A549 (cell line): ENCODE measurements around the gene ZMYND8. TPM values are rescaled to one million over a fixed set of nuclear protein-coding genes. Genes with fewer than 3 reads are reported as not detected.

Source experiments
- ATAC-seq, 2 experiments: fragments of 200-7000 bp in 1 of 2; fragments of >200 bp in 1 of 2; cut with Nextera tagmentation in 1 of 2; cut with Tn5 transposase in 1 of 2; 3 replicates each; pipeline versions ENCODE4 v1.8.0 to v1.9.1; 2018 to 2020; ENCODE audit warnings: mild to moderate bottlenecking in 1 of 2, moderate library complexity in 1 of 2
- CTCF ChIA-PET: fragments of 300-600 bp; sonication (Branson Sonifier 250); formaldehyde crosslinking; extraction: SDS; loops from one replicate; lab custom pipeline; 2021; ENCODE audit warnings: antibody characterized with exemption, inconsistent platforms; lab: Yijun Ruan, JAX
- POLR2A ChIA-PET: fragments of 350-600 bp; formaldehyde crosslinking; extraction: SDS; loops from one replicate; lab custom pipeline; 2021; ENCODE audit warnings: antibody characterized with exemption, inconsistent platforms; lab: Yijun Ruan, JAX
- DNase-seq, 2 experiments: peaks; one replicate each; pipeline versions ENCODE4 v3.0.0 to v3.0.0-alpha.2; 2011 to 2016; ENCODE audit warnings: low read depth in 1 of 2, low spot score in 1 of 2
- FAIRE-seq: peaks from 2 replicates; lab custom pipeline; 2011; peaks lifted over from hg19 to GRCh38; lab: Jason Lieb, UNC
- H3K27ac ChIP-seq, 2 experiments: fragments of >200 bp; sonication (Bioruptor Twin); formaldehyde crosslinking; 3 replicates each; pipeline ENCODE4 v1.5.1; 2016 to 2017
- H3K4me1 ChIP-seq: fragments of >200 bp; sonication (Bioruptor Twin); formaldehyde crosslinking; 3 replicates; pipeline ENCODE4 v1.6.1; 2016
- H3K4me2 ChIP-seq: fragments of >200 bp; sonication (Bioruptor Twin); formaldehyde crosslinking; 3 replicates; pipeline ENCODE4 v1.6.1; 2016
- H3K4me3 ChIP-seq: fragments of >200 bp; sonication (Bioruptor Twin); formaldehyde crosslinking; 3 replicates; pipeline ENCODE4 v1.5.1; 2016
- H3K9me3 ChIP-seq: fragments of >200 bp; sonication (Bioruptor Twin); formaldehyde crosslinking; 3 replicates; pipeline ENCODE4 v1.6.1; 2016
- FOSL2 ChIP-seq, 2 experiments: fragments of 450-650 bp in 1 of 2; fragments of >200 bp in 1 of 2; sonication (Bioruptor Twin) in 1 of 2; formaldehyde crosslinking; IDR thresholded peaks; 2 replicates each; pipeline versions ENCODE4 v1.5.0 to v1.6.1; 2016 to 2020; ENCODE audit warnings: mild to moderate bottlenecking in 1 of 2, moderate library complexity in 1 of 2
- JUN ChIP-seq, 2 experiments: fragments of >200 bp; sonication (Bioruptor Twin); formaldehyde crosslinking; IDR thresholded peaks; 2 replicates in 1 of 2; 3 replicates in 1 of 2; pipeline ENCODE4 v1.6.1; 2016 to 2017
- MYC ChIP-seq: IDR thresholded peaks from 2 replicates; pipeline ENCODE4 v1.6.1; 2012; ENCODE audit warnings: mild to moderate bottlenecking, inconsistent platforms, low read length, improper control_type of control experiment, borderline replicate concordance
- RARB ChIP-seq: fragments of 250-450 bp; sonication (Bioruptor Pico); IDR thresholded peaks from 2 replicates; pipeline ENCODE4 v1.8.0; 2021; ENCODE audit warnings: mild to moderate bottlenecking, moderate library complexity
- SMC3 ChIP-seq: fragments of >200 bp; sonication (Bioruptor Twin); formaldehyde crosslinking; IDR thresholded peaks from 3 replicates; pipeline ENCODE4 v1.6.1; 2018; ENCODE audit warnings: inconsistent platforms
- ZC3H11A ChIP-seq: fragments of 450-650 bp; IDR thresholded peaks from 2 replicates; pipeline ENCODE4 v1.6.1; 2014; ENCODE audit warnings: antibody characterized with exemption, mild to moderate bottlenecking
- ZFP36 ChIP-seq: fragments of 450-650 bp; IDR thresholded peaks from 2 replicates; pipeline ENCODE4 v1.6.1; 2014; ENCODE audit warnings: borderline replicate concordance; ENCODE audit not compliant: partially characterized antibody
- WGBS: methylation state at CpG from one replicate; pipeline ENCODE4 v1.1.6; 2017; ENCODE audit errors: missing lambda C conversion rate; 5-methylcytosine and 5-hydroxymethylcytosine counted together
- polyA plus RNA-seq, 4 experiments: library from polyadenylated mRNA; depleted of rRNA in 3 of 4; stranded (reverse); fragments of >200 nt; fragmentation: RNase III in 1 of 4; extraction: RNeasy Plus Mini Kit Qiagen cat#74134 plus additional on column Dnase treatment in 1 of 4; gene quantifications; 2 replicates in 3 of 4; 3 replicates in 1 of 4; pipeline ENCODE4 v1.2.3, GENCODE V29; 2011 to 2017
- TF ChIP-seq, protein P1 (sequence below): fragments of 450-650 bp; IDR thresholded peaks from 2 replicates; pipeline ENCODE4 v1.6.1; 2014; ENCODE audit warnings: antibody characterized with exemption
- TF ChIP-seq, protein P2 (sequence below): IDR thresholded peaks from 2 replicates; pipeline ENCODE4 v1.6.1; 2012; ENCODE audit warnings: low read depth, borderline replicate concordance
- TF ChIP-seq, protein P3 (sequence below): fragments of 150-350 bp; IDR thresholded peaks from 2 replicates; pipeline ENCODE4 v1.6.1; 2014; ENCODE audit warnings: low read depth, mild to moderate bottlenecking, low read length
- TF ChIP-seq, protein P4 (sequence below): fragments of >200 bp; sonication (Bioruptor Twin); formaldehyde crosslinking; IDR thresholded peaks from 3 replicates; pipeline ENCODE4 v1.6.1; 2016
- TF ChIP-seq, protein P5 (sequence below): fragments of >200 bp; sonication (Bioruptor Twin); formaldehyde crosslinking; IDR thresholded peaks from 3 replicates; pipeline ENCODE4 v1.5.1; 2016
- TF ChIP-seq, protein P6 (sequence below): fragments of 250-450 bp; sonication (Bioruptor Pico); IDR thresholded peaks from 2 replicates; pipeline ENCODE4 v1.5.0; 2020; ENCODE audit warnings: low read depth, mild to moderate bottlenecking, moderate library complexity

The ZMYND8 gene
- polyA plus RNA-seq, 2 of the 4 experiments (the other 2 are of a cell fraction): 10.4 to 24.9 TPM

DNA sequence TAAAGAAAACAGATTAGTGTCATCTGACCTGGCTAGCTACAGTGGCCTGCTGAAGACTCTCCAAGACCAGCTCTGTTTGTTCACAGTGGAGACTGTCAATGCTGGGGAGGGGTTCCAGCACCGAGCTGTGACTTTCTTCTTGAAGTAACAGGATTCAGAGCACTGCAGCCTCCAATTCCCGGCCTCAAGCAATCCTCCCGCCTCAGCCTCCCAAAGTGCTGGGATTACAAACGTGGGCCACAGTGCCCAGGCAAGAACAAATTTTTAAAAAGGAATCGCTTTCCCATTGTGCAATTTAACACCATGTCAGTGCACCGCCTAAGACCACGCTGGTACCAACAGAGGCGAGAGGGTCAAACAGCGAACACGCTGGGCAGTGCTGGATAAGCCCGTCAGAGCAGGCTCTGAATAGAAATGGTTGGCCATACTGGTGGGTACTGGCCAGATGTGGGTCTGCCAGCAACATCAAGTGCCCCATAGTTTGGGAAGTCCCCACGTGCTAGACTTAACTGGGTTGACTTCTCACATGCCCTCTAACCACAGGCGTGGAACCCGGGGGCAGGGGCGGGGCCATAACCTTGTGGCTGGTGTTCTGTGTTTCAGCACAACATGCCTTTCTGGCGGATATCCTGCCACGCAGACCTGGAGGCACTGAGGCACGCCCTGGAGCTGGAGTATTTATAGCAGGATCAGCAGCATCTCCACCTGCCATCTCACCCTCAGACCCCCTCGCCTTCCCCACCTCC, 168.9 kb downstream of the ZMYND8 start:
- TF ChIP-seq SMC3: no peak
- TF ChIP-seq, protein P1, sequence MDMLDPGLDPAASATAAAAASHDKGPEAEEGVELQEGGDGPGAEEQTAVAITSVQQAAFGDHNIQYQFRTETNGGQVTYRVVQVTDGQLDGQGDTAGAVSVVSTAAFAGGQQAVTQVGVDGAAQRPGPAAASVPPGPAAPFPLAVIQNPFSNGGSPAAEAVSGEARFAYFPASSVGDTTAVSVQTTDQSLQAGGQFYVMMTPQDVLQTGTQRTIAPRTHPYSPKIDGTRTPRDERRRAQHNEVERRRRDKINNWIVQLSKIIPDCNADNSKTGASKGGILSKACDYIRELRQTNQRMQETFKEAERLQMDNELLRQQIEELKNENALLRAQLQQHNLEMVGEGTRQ: no peak
- POLR2A ChIA-PET: no interaction called here

DNA sequence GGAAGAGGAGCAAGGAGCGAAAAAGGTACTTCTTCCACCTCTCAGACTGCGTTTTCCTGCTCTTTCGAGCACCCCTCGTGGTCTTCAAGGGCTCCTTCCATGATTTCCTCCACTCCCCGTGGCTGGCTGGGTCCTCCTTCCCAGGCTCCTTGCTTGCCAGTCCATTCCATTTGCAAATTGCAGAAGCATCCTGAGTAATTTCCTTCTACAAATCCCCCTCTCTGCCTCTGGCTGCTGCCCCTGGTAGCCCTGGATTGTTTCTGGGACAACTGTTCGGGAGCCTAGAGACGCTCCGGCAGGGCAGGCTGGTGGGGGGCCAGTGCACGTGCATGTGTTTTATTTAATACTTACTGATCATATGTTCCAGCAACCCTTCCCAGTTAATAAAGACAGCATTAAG, 173.1 kb downstream of the ZMYND8 start:
- ChIA-PET CTCF (interaction anchor here (1.0 to 2.8 kb wide), 3 partner anchors 12 to 422 kb away, joined by 3 to 18 read pairs (median 4); no protein-coding TSS in a partner anchor), POLR2A (no interaction called here)
- ATAC-seq (no peak), FAIRE-seq (no peak), DNase-seq (no peak)
- Histone ChIP-seq H3K27ac (no peak overlapping the region), H3K9me3 (no peaks in the 10 kb centered on the region), H3K4me2 (no peak overlapping the region), H3K4me3 (no peak overlapping the region), H3K4me1 (no peaks in the 10 kb centered on the region)
- WGBS: 77% methylated on average over 9 of the region's 9 CpGs
- TF ChIP-seq, protein P2, sequence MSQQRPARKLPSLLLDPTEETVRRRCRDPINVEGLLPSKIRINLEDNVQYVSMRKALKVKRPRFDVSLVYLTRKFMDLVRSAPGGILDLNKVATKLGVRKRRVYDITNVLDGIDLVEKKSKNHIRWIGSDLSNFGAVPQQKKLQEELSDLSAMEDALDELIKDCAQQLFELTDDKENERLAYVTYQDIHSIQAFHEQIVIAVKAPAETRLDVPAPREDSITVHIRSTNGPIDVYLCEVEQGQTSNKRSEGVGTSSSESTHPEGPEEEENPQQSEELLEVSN: no peak
- TF ChIP-seq ZC3H11A (no peak), JUN (IDR thresholded peaks at IDR 0.05) (no peak), MYC (no peak), ZFP36 (no peak), RARB (CRISPR knock-in tag) (no peak), FOSL2 (IDR thresholded peaks at IDR 0.05) (no peak), FOSL2 (CRISPR knock-in tag; IDR thresholded peaks at IDR 0.05) (no peak)
- TF ChIP-seq, protein P3, sequence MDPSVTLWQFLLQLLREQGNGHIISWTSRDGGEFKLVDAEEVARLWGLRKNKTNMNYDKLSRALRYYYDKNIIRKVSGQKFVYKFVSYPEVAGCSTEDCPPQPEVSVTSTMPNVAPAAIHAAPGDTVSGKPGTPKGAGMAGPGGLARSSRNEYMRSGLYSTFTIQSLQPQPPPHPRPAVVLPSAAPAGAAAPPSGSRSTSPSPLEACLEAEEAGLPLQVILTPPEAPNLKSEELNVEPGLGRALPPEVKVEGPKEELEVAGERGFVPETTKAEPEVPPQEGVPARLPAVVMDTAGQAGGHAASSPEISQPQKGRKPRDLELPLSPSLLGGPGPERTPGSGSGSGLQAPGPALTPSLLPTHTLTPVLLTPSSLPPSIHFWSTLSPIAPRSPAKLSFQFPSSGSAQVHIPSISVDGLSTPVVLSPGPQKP: no peak
- TF ChIP-seq, protein P4, sequence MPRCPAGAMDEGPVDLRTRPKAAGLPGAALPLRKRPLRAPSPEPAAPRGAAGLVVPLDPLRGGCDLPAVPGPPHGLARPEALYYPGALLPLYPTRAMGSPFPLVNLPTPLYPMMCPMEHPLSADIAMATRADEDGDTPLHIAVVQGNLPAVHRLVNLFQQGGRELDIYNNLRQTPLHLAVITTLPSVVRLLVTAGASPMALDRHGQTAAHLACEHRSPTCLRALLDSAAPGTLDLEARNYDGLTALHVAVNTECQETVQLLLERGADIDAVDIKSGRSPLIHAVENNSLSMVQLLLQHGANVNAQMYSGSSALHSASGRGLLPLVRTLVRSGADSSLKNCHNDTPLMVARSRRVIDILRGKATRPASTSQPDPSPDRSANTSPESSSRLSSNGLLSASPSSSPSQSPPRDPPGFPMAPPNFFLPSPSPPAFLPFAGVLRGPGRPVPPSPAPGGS: no peak
- TF ChIP-seq, protein P5, sequence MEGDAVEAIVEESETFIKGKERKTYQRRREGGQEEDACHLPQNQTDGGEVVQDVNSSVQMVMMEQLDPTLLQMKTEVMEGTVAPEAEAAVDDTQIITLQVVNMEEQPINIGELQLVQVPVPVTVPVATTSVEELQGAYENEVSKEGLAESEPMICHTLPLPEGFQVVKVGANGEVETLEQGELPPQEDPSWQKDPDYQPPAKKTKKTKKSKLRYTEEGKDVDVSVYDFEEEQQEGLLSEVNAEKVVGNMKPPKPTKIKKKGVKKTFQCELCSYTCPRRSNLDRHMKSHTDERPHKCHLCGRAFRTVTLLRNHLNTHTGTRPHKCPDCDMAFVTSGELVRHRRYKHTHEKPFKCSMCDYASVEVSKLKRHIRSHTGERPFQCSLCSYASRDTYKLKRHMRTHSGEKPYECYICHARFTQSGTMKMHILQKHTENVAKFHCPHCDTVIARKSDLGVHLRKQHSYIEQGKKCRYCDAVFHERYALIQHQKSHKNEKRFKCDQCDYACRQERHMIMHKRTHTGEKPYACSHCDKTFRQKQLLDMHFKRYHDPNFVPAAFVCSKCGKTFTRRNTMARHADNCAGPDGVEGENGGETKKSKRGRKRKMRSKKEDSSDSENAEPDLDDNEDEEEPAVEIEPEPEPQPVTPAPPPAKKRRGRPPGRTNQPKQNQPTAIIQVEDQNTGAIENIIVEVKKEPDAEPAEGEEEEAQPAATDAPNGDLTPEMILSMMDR: no peak
- TF ChIP-seq, protein P1: no peak
- TF ChIP-seq, protein P6, sequence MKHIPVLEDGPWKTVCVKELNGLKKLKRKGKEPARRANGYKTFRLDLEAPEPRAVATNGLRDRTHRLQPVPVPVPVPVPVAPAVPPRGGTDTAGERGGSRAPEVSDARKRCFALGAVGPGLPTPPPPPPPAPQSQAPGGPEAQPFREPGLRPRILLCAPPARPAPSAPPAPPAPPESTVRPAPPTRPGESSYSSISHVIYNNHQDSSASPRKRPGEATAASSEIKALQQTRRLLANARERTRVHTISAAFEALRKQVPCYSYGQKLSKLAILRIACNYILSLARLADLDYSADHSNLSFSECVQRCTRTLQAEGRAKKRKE (CRISPR knock-in tag): no peak

More for the DNA sequence above, 168.9 kb downstream of the ZMYND8 start:
- 76% methylated on average over 19 of the region's 19 CpGs for WGBS
- CTCF ChIA-PET: interaction anchor here (0.6 to 1.4 kb wide), 5 partner anchors 9 to 504 kb away, joined by 3 to 5 read pairs (median 4); no protein-coding TSS in a partner anchor
- H3K27ac ChIP-seq: no peak overlapping the region
- H3K4me2 ChIP-seq: no peak overlapping the region
- H3K9me3 ChIP-seq: no peaks in the 10 kb centered on the region
- no peak overlapping the region for H3K4me3 ChIP-seq
- no peaks in the 10 kb centered on the region; the same call in 2 of the 3 replicates for H3K4me1 ChIP-seq
- no peak for DNase-seq
- no peak for FAIRE-seq
- ATAC-seq: no peak
